Measurements from ENCODE around the gene HPCAL1. TPM values are rescaled to one million over a fixed set of nuclear protein-coding genes. Genes with fewer than 3 reads are reported as not detected.

Gene HPCAL1
- total RNA-seq, 4 donors from 2014 or later, result 26.4 to 45.7 (median 36.9) TPM

GRCh38 chr2:10407841-10408648, 105.3 kb downstream of the HPCAL1 start:
- TF ChIP-seq CTCF (IDR thresholded peaks at IDR 0.05) (no peak), POLR2A (IDR thresholded peaks at IDR 0.05) (no peak)
- intact Hi-C loops (cut with DNase I; ENCODE audit: low total_unique reads), result no loop called here
- no peak overlapping the region for H3K4me3 ChIP-seq (ENCODE audit: low read depth, poor library complexity, severe bottlenecking)

GRCh38 chr2:10408649-10409579, 106.2 kb downstream of the HPCAL1 start:
- intact Hi-C loops (cut with DNase I; ENCODE audit: low total_unique reads), result no loop called here
- peak; percentile 76 to 96 for DNase-seq (ENCODE audit: low spot score in 2 of 2)
- TF ChIP-seq POLR2A (IDR thresholded peaks at IDR 0.05), result no peak
- peak in 1 of 3 donors; percentile 81 for TF ChIP-seq CTCF (IDR thresholded peaks at IDR 0.05)
- H3K4me3 ChIP-seq (ENCODE audit: low read depth, poor library complexity, severe bottlenecking), result no peak overlapping the region
- 19 to 20% methylated on average over 24 of the region's 24 CpGs for WGBS, 2 donors

More at GRCh38 chr2:10407841-10408648, 105.3 kb downstream of the HPCAL1 start:
- DNase-seq (ENCODE audit: low spot score in 2 of 2), result peak; percentile 69 to 94
- 32 to 39% methylated on average over 11 of the region's 11 CpGs for WGBS, 2 donors

GRCh38 chr2:10410001-10410822, 107.5 kb downstream of the HPCAL1 start:
- intact Hi-C loops (cut with DNase I; ENCODE audit: low total_unique reads), result no loop called here
- no peak overlapping the region for H3K4me3 ChIP-seq (ENCODE audit: low read depth, poor library complexity, severe bottlenecking)
- WGBS, 2 donors, result 85% methylated on average over 14 of the region's 14 CpGs
- no peak for DNase-seq (ENCODE audit: low spot score in 2 of 2)
- TF ChIP-seq CTCF (IDR thresholded peaks at IDR 0.05), result no peak

GRCh38 chr2:10410823-10411437, 108.2 kb downstream of the HPCAL1 start:
- intact Hi-C loops (cut with DNase I; ENCODE audit: low total_unique reads), result no loop called here

More at GRCh38 chr2:10410823-10411437, 108.2 kb downstream of the HPCAL1 start:
- H3K4me3 ChIP-seq (ENCODE audit: low read depth, poor library complexity, severe bottlenecking), result no peak overlapping the region
- no peak for DNase-seq (ENCODE audit: low spot score in 2 of 2)
- TF ChIP-seq POLR2A (IDR thresholded peaks at IDR 0.05) (no peak), CTCF (IDR thresholded peaks at IDR 0.05) (no peak)
- WGBS, 2 donors, result 84 to 87% methylated on average over 11 to 13 of the region's 13 CpGs

All from lower leg skin (tissue), 4 donors.